Activated T-cell treated with anti-CD3 and anti-CD28 coated beads for 48 hours (primary cell): ENCODE measurements around the gene DGAT2.

ENCODE experiments used
- DNase-seq: peaks from one replicate; pipeline ENCODE4 v3.0.0-alpha.2; 2020; ENCODE audit warnings: low read depth

The DGAT2 gene

DNA sequence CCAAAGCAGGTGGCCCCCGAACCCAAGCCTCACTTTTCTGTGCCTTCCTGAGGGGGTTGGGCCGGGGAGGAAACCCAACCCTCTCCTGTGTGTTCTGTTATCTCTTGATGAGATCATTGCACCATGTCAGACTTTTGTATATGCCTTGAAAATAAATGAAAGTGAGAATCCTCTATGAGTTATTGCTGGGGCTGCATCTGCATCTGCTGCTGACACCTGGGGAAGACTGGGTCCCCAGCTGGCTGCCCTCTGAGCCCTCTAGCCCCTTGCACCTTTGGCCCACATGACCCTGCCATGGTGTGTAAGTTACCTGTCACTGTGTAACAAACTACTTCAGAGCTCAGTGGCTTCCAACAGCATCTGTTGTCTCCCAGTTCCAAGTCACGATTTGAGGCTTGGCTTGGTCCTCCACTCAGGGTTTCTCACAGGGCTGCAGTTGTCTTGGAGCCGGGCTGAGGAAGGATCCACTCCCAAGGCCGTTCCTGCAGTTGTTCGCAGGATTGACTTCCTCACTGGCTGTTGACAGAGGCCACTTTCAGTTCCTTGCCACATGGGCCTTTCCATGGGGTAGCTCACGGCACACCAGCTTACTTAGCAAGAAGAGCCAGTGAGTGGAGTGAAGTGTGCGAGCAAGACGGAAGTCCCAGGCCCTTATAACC is 32.9 kb downstream of the DGAT2 start:
- DNase-seq = no peak

DNA sequence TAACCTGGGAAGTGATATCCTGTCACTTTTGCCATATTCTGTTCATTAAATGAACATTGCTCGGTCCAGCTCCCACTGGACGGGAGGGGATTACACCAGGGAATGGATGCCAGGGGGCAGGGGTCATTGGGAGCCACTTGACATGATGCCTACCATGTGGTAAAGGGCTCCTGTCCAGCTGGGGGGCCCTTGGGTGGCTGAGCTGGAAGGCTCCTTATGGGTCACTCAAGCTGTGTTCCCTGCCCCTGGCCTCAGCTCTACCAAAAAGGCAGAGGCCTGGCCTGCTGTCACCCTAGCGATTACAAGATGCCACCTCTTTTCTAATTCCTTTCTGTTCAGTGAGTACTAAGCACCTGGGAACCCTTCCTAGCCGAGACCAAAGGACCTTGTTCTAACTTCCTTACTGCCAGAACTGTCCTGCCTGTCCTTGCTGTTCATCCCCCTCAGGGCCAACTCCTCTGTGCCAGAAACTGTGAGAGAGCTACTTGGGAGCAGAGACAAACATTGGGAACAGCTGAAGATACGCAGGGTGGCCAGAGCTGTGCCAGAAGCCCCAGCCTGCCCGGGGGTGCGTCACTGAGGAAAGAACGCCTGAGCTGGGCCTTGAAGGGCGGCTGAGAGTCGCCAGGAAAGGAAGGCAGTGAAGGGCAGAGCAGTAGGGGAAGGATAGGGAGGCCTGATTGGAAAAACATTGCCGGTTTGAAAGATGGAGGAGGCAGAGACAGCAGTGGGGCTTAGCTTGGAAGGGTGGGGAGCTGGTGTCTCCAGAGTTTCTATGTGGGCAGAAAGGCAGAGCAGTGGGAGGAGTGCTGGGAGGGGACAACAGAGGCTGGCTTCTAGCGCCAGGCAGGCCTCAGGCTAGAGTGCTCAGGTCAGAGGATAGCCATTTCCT is 33.7 kb downstream of the DGAT2 start:
- DNase-seq = no peak

DNA sequence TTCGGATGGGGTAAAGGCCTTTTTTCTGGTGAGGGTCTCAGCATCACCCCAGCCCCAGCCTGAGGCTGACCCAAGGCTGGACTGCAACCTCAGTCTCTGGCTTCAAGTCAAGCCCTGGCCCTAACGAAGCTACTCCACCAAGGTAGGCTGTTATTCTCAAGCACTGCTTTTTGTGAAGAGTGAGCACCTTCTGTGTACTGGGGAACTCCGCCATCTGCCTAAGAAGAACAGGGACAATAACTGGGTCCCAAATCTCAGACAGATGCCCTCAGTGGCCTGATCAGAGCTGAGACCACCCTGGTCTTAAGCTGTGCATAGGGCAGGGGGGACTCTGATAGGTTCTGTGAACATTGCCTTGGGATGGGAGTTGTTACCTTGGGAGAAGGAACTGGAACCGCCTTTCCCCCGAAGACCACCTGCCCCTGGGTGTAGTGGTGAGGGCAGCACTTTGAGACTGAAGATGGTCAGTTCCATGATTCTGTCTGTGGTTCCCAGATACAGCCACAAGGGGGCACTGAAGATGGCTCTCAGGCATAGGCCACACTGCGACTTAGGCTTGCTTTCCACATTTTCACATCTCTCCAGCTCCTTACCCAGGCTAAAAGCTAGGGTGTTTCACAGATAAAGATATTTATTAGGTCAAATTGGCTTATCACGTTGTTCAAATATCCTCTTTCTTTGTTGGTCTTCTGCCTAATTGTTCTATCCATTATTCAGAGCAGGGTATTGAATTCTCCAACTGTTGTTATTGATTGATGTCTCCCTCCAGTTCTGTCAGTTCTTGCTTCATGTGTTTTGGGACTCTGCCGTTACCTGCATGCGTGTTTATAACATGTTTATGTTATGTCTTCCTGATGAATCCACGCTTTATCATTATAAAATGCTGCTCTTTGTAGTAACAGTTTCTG is 34.6 kb downstream of the DGAT2 start:
- peak; percentile 41 for DNase-seq

DNA sequence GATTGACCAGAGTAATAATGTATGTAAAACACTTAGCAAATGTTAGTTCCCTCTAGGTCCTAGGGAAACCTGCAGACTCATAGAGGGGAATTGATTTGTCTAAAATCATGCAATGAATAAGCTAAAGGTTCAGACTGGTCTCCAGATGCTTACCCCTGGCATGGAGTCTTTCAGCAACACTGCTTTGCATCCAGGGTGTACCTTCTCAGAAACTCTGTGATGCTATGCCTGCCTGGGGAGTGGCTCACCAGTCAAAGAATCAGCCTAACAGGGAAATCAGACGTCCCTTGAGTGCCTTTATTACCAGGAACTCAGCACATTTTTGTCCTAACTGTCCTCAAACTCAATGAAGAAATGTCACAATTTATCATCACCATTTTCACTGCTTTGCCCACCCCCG is 40.5 kb downstream of the DGAT2 start:
- DNase-seq = no peak

DNA sequence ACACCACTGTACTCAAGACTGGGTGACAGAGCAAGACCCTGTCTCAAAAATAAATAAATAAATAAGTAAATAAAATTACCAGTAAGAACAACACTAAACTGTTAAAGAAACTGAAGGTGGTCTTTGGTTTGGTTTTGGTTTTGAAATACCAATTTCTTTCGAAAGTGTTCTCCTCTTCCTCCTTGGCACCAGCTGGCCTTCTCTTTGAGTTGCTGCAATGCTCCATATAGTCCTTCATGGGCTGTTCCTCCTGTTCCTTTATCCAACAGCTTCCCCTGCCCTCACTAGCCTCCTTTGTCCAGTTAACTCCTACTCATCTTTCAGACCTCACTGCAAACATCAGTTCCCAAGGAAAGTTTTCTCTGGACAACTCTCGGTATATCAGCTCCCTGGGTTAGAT is 41.4 kb downstream of the DGAT2 start:
- no peak for DNase-seq

DNA sequence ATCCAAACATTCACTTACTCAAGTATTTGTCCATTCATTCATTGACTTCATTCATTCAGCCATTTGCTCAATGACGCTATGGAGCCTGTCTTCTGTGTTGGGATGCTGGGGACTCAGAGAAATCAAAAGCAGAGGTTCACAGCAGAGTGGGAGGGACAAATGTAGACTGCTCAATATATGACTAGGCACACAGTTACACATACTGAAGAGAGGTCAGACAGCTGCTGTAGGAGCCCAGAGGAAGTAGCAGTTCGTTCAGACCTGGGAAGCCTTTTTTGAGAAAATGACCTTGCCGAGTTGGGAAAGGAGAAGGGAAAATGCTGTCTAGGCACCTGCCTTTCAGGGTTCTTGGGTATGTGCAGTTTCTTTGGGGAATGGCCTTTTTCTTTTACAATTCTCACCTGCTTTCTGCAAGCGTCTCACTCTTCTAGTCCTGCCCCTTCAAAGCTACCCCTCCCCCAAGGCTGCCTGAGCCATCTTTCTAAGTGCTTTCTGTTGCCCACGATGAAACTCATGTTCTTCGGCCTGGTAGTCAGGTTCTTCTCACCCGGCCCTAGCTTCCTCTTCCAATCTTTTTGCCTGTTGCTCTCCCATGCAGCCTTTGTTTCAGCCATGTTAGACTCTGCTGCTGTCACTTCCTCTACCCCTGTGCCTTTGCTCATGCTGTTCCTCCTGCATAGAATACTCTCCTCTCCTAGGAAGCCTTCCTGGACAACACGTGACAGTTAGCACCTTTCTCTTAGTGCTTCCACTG is 42.2 kb downstream of the DGAT2 start:
- DNase-seq = no peak

DNA sequence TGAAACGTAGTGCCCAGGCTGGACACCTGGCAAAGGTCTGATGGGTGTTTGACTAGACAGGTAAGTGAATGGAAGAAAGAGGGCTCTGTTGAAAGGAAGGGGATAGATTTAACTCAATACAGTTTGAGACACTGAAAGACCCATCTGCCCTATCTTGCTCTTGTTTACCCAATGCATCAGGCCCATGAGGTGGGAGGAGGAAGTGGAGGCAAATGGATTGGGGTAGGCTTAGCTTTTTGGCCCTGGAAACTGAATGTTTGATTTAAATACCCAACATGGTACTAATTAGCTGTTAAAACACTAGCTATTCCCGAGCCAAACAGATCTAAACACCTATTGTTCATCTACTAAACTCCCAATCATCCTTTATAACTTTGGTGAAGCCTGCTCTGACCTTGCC is 42.9 kb downstream of the DGAT2 start:
- no peak for DNase-seq

DNA sequence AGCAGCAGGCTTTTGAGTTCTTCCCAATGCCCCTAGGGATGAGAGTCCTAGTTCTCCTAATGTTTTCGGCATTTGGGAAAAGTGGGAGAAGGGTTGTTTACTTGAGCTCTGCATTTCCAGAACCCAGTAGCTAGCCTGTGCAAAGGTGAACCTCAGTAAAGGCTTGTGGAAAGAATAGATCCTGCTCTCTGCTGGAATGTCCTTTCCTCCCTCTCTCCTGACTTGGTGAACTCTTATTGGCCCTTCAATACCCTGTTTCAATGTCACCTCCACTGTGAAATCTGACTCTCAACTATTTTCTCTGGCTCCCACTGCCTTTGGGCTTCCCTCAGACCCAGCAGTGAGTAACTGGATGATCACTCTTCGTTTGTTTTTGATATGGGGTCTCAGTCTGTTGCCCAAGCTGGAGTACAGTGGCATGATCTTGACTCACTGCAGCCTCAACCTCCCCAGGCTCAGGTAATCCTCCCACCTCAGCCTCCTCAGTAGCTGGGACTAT is 44.0 kb downstream of the DGAT2 start:
- no peak for DNase-seq

DNA sequence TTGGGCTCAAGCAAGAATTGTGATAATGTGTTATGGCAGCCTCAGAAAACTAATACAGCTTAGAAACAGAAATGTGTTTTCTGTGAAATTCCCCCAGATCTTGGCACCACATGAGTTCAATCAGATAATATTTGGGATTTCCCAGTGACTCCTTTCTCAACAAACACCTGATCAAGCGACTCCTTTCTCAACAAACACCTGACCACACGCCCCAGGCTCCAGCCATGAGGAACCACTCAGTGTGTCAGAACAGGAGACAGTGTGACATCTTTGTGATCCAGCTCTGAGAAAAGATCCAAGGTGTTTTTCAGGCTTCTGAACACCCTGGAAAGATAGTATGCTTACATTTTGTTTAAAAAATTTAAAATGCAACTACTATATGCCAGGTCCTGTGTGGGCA is 44.5 kb downstream of the DGAT2 start:
- no peak for DNase-seq

DNA sequence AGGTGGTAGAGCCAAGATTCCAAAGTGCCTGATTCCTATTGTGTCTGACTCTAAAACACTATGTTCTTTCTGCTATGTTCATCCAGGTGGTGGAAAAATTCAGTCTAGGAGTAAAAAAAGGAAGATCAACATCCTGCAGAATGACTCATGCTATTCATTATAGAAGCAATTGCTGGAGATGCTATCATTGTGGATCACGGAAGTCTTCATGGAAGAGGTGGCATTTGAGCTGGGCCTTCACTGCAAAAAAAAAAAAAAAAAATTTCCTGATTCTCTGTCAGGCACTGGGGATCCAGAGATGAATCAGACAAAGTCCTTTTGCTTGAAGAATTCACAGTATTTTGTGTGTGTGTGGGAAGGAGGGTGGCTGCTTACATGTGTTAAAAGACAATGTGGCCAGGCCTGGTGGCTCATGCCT is 45.1 kb downstream of the DGAT2 start:
- no peak for DNase-seq

DNA sequence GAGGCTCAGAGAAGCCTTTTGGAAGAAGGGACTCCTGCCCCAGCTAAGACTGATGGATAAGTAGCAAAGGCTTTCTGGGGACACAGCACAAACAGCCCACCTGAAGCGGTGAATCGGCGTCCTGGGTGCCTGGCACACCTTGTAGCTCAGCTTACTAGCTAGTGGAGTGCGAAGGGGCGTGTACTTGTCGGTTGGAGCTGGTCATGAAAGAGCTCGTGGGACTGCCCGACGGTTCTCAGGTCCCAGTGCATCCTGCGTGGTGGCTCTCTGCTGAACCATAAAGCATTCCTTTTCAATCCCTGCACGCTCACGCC is 45.7 kb downstream of the DGAT2 start:
- no peak for DNase-seq

DNA sequence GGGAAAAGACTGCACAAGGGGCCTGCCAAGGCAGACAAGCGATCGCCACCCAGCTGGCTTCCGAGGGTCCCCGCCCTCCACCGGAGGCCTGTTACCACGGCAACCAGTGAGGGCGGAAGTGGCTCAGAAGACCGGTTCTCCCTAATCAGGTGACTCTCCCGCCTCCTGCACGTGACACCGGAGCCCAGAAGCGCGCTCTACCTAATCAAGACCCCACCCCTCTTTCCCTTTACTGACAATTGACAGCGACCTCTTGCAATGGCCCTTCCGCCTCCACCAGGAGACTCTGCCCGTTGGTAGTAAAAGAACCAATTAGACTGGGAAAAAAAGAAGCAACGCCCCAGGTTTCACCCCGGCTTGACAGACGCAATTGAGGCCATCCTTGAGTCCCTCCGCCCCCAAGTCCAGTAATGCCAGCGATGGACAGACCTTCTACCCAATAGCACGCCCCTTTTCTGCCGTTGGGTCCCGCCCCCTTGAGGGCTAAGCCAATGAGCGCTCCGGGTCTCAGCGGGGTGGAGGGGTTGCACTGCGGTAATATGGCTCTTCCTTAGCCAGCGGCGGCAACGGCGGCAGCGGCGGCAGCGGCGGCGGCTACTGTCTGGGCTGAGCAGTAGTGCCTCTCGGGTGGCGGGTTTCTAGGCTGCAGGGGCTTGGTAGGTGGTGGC is 46.2 kb downstream of the DGAT2 start, which contains the start of gene UVRAG:
TSS of gene UVRAG (plus strand) at position 534 of the 668 bp plus-strand sequence. CDS start 198 bp downstream, outside the sequence.
- peak; percentile 96 for DNase-seq

DNA sequence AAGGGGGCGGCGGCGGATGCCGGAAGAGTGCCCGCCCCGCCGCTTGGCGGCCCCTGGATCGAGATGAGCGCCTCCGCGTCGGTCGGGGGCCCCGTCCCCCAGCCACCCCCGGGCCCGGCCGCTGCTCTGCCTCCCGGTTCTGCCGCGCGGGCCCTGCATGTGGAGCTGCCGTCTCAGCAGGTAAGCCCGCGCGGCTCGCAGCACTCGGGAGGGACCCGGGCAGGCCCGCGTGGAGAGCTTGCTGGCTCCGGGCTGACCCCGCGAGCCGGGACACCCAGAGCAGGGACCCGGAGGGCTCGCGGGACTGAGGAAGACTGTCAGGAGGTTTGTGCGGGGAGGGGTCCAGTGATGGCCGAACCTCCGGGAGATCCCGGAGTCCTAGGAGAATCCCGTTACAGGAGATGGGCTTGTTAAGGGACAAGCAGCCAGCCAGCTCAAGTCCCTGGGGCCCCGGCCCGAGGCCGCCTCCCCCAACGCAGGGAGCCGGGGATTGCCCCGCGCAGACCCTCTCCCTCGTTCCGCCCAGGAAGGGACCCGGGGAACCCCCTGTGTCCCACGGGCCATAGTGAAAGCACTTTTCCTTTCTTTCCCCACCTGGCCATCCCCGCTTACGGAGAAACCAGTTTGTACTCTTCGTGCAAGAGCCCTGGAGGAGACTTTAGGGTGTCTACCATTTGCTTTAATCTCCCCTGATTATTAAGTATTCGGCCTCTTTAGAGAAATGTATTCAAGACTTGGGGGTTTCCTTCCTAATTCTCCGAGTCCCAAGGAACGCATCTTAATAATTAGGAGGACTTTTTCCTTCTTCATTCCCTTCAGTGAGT is 47.0 kb downstream of the DGAT2 start:
- DNase-seq = peak; percentile 25

DNA sequence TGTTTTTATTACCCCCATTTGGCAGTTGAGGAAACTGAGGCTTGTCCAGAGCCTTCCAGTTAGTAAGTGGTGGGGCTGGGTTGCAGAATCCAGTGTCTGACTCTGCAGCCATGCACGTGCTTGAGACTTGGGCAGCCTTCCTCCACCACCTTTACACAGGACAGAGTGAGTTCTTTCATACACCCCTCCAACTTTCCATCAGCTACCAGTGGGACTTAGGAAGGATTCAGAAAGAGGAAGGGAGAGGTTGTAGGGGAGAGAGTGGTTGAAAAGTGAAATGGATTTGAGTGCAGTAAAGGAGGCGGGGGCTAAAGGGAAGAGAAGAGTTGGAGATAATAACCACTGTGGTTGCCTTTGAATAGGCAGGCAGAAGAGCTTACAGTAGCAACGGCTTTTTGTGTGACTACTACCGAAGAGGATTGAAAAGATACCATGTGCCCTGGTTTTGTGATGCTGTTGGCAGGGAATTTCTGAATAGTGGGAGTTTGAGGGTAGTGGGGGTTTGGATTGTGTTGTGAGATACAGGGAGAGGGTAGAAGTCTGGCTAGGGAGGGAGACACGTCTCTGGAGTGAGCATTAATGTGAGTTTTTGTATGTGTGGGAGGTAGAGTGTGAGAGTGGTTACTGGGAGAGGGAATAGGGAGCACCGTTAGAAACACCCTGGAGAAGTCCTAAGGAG is 48.1 kb downstream of the DGAT2 start:
- no peak for DNase-seq

DNA sequence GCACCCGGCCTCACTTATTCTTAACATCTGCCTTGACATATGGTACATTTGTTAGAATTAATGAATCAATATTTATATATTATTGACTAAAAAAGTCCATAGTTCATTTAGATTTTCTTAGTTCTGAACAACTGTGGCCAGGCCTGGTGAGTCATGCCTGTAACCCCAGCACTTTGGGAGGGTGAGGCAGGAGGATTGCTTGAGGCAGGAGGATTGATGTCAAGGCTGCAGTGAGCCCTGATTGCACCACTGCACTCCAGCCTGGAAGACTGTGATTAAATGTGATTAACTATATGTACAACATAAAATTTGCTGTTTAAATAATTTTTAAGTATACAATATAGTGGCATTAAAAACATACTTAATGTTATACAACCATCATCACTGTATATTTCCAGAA is 52.1 kb downstream of the DGAT2 start:
- no peak for DNase-seq

DNA sequence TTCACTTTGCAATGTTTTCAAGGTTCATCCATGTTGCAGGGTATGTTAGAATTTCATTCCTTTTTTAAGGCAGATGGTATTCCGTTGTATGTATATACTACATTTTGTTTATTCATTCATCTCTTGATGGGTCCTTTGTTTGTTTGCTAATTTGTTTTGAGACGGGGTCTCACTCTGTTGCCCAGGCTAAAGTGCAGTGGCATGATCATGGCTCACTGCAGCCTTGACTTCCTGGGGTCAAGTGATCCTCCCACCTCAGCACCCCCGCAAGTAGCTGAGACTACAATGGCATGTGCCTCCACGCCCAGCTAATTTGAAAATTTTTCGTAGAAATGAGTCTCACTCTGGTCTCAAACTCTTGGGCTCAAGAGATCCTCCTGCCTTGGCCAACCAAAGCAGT is 52.6 kb downstream of the DGAT2 start:
- no peak for DNase-seq

DNA sequence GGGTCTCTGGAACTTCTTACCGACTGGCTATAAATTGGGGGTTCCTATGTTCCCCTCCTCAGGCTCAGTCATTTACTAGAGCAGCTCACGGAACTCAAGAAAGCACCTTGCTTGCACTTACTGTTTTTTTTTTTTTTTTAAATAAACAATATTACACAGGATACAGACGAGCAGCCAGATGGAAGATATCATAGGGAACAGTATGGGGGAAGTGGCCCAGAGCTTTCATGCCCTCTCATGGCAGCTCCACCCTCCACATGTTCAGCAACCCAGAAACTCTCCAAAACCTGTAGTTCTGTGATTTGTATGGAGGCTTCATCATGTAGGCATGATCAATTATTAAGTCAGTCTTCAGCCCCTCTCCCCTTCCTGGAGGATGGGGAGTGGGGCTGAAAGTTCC is 54.0 kb downstream of the DGAT2 start:
- no peak for DNase-seq

DNA sequence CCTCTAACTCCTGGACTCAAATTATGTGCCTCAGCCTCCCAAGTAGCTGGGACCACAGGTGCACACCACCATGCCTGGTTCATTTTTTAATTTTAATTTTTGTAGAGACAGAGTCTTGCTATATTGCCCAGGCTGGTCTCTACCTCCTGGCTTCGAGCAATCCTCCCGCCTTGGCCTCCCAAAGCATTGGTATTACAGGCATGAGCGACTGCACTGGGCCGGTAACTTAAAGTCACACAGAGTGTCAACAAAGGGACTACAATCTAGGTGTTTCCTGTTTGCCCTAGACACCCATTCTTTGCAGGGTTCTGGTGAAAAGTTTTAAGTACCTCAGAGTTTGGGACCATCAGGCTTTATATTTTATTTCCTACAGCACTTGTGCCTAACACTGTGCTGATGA is 54.8 kb downstream of the DGAT2 start:
- no peak for DNase-seq

DNA sequence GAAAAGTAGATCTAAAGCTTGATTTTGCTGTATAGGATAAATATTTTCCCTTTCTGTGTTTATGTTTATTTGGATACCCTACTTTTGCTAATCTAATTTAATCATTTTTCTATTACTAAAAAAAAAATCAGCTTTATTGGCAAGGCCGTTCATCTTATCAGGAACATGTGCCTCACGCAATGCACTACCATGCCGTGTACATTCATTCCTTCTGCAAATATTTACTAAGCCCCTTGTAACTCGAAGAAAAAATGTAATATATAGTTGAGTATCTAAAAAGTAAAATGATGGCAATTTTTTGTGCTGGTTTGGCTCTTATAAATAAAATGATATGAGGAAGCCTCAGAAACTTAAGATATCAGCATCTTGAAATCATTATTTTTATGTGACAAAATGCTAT is 55.4 kb downstream of the DGAT2 start:
- DNase-seq = no peak
